T-cell (primary cell): ENCODE results near the gene CNGB1. TPM values are rescaled to one million over a fixed set of nuclear protein-coding genes. Genes with fewer than 3 reads are reported as not detected.

Source experiments
- ATAC-seq, 4 experiments: fragments of 200-7000 bp in 3 of 4; fragments of 150-1000 bp in 1 of 4; cut with Tn5 transposase; replicated peaks in 1 of 4; 1 replicate in 3 of 4; 2 replicates in 1 of 4; pipeline ENCODE4 v1.10.0; 2021; ENCODE audit warnings: moderate library complexity in 3 of 4, mild to moderate bottlenecking in 2 of 4, moderate number of reproducible peaks in 1 of 4
- CTCF ChIA-PET, 2 donors: fragments of 300-600 bp; sonication (Branson Sonifier 250); formaldehyde crosslinking; loops; one replicate each; lab custom pipeline; 2022; ENCODE audit warnings: antibody characterized with exemption in 2 of 2; lab: Charles Lee
- POLR2A ChIA-PET, 2 donors: fragments of 300-600 bp; sonication (Branson Sonifier 250); formaldehyde crosslinking; loops; one replicate each; lab custom pipeline; 2022; ENCODE audit warnings: antibody characterized with exemption in 2 of 2; lab: Charles Lee
- DNase-seq, 35 experiments: peaks; one replicate each; pipeline versions ENCODE4 v3.0.0 to v3.0.0-alpha.2; 2013 to 2023
- H3K27ac ChIP-seq: one replicate; pipeline ENCODE4 v1.5.1; 2013; ENCODE audit warnings: low read length
- H3K27me3 ChIP-seq, 2 experiments: replicated peaks in 1 of 2; 1 replicate in 1 of 2; 2 replicates in 1 of 2; pipeline versions ENCODE4 v1.6.1 to v1.7.0; 2013; ENCODE audit warnings: low read length in 1 of 2, mixed read lengths in 1 of 2; ENCODE audit not compliant: control insufficient read depth in 2 of 2, insufficient read depth in 2 of 2; ENCODE audit errors: extremely low read depth in 1 of 2
- H3K36me3 ChIP-seq, 2 donors: 1 replicate in 1 of 2; 2 replicates in 1 of 2; pipeline versions ENCODE4 v1.6.1 to v1.7.0; 2013; ENCODE audit warnings: low read length in 1 of 2; ENCODE audit not compliant: control insufficient read depth in 2 of 2, insufficient read depth in 1 of 2; ENCODE audit errors: extremely low read depth in 1 of 2
- H3K4me1 ChIP-seq, 2 experiments: 1 replicate in 1 of 2; 2 replicates in 1 of 2; pipeline versions ENCODE4 v1.6.1 to v1.7.0; 2013; ENCODE audit warnings: low read length in 2 of 2, mixed read lengths in 1 of 2; ENCODE audit not compliant: insufficient read depth in 2 of 2, control insufficient read depth in 1 of 2; ENCODE audit errors: extremely low read depth in 1 of 2
- H3K4me3 ChIP-seq, 2 donors: 1 replicate in 1 of 2; 2 replicates in 1 of 2; pipeline versions ENCODE4 v1.5.1 to v1.7.0; 2013; ENCODE audit warnings: mild to moderate bottlenecking in 2 of 2, low read length in 1 of 2, moderate library complexity in 1 of 2; ENCODE audit not compliant: control insufficient read depth in 1 of 2; ENCODE audit errors: extremely low read depth in 1 of 2
- H3K9me3 ChIP-seq: 2 replicates; pipeline ENCODE4 v1.7.0; 2013
- H3K27ac Mint-ChIP-seq, 2 donors: one replicate each; pipeline ENCODE4 v1.8.0; 2020 to 2021; ENCODE audit warnings: mild to moderate bottlenecking in 2 of 2, mixed read lengths in 2 of 2
- H3K27me3 Mint-ChIP-seq, 2 donors: one replicate each; pipeline ENCODE4 v1.8.0; 2021 to 2022; ENCODE audit warnings: mixed read lengths in 2 of 2
- H3K36me3 Mint-ChIP-seq: one replicate; pipeline ENCODE4 v1.8.0; 2021; ENCODE audit warnings: mixed read lengths
- H3K4me1 Mint-ChIP-seq, 3 donors: one replicate each; pipeline ENCODE4 v1.8.0; 2020 to 2022; ENCODE audit warnings: mixed read lengths in 3 of 3, mild to moderate bottlenecking in 1 of 3
- H3K4me3 Mint-ChIP-seq, 3 donors: one replicate each; pipeline ENCODE4 v1.8.0; 2020 to 2022; ENCODE audit warnings: mild to moderate bottlenecking in 3 of 3, mixed read lengths in 3 of 3, moderate library complexity in 3 of 3
- H3K9me3 Mint-ChIP-seq, 3 donors: one replicate each; pipeline ENCODE4 v1.8.0; 2020 to 2022; ENCODE audit warnings: mixed read lengths in 3 of 3
- WGBS: methylation state at CpG from one replicate; pipeline ENCODE4 v1.1.5; 2013; ENCODE audit warnings: missing lambda C conversion rate; ENCODE audit not compliant: insufficient coverage; 5-methylcytosine and 5-hydroxymethylcytosine counted together
- total RNA-seq, 35 experiments: library from RNA in 6 of 35; stranded (reverse) in 6 of 35; fragments of 120-200 nt in 1 of 35; gene quantifications; one replicate each; pipeline versions ENCODE4 v1.2.1 to v1.2.4 and lab custom pipeline; 2013 to 2026

Gene CNGB1
- total RNA-seq, 5 donors from 2014 or later (not counting 1 experiment from before 2014, with no cell fraction given): not detected

DNA sequence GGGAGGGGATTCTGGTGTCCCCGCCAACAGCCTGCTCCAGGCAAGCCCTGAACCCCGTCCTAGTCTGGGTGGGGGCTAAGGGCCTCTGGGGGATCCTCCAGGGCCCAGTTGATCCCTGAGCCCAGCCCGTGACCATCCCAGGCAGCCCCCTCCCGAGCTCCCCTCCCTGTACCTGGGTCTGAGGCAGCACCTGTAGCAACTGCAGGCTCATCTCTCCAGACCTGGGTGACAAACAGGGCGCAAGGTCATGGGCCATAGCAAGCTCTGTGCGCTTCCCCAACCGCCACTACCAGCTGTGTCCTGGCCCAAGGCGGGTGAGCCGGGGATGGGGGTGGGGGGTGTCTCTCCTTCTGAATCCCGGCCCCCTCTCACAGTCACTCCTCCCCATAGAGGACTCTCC lies 10.6 kb downstream of the CNGB1 start:
- H3K36me3 Mint-ChIP-seq: no peaks in the 10 kb centered on the region
- no peaks in the 10 kb centered on the region for H3K9me3 Mint-ChIP-seq
- H3K27ac Mint-ChIP-seq: no peak overlapping the region
- no peak overlapping the region for H3K4me3 Mint-ChIP-seq
- ATAC-seq (no peak), DNase-seq (no peak)
- no peaks in the 10 kb centered on the region for H3K36me3 ChIP-seq
- peaks cover 0 to 4% of the 10 kb centered on the region in 2 donors for H3K27me3 Mint-ChIP-seq
- H3K9me3 ChIP-seq: no peaks in the 10 kb centered on the region
- H3K4me3 ChIP-seq: no peak overlapping the region
- POLR2A ChIA-PET: no interaction called here
- H3K27me3 ChIP-seq: peaks cover 0 to 23% of the 10 kb centered on the region in 2 experiments
- CTCF ChIA-PET: no interaction called here
- no peak overlapping the region for H3K27ac ChIP-seq
- H3K4me1 ChIP-seq: no peaks in the 10 kb centered on the region
- no peaks in the 10 kb centered on the region for H3K4me1 Mint-ChIP-seq
- WGBS: 53% methylated on average over 3 of the region's 10 CpGs

GRCh38 chr16:57959804-57960203 lies 11.1 kb downstream of the CNGB1 start:
- ChIA-PET CTCF (interaction anchor here in 1 of 2 donors (0.7 kb wide), 1 partner anchor 16 kb away, joined by 3 read pairs; no protein-coding TSS in a partner anchor), POLR2A (no interaction called here)
- DNase-seq: no peak
- Histone ChIP-seq H3K36me3 (no peaks in the 10 kb centered on the region), H3K4me1 (no peaks in the 10 kb centered on the region), H3K4me3 (no peak overlapping the region), H3K27ac (no peak overlapping the region), H3K9me3 (no peaks in the 10 kb centered on the region), H3K27me3 (peaks cover 0 to 23% of the 10 kb centered on the region in 2 experiments)
- Mint-ChIP-seq H3K4me3 (no peak overlapping the region), H3K36me3 (no peaks in the 10 kb centered on the region), H3K27ac (no peak overlapping the region), H3K9me3 (no peaks in the 10 kb centered on the region), H3K4me1 (no peaks in the 10 kb centered on the region), H3K27me3 (peaks cover 0 to 4% of the 10 kb centered on the region in 2 donors)
- 81% methylated on average over 7 of the region's 11 CpGs for WGBS
- ATAC-seq: no peak

DNA sequence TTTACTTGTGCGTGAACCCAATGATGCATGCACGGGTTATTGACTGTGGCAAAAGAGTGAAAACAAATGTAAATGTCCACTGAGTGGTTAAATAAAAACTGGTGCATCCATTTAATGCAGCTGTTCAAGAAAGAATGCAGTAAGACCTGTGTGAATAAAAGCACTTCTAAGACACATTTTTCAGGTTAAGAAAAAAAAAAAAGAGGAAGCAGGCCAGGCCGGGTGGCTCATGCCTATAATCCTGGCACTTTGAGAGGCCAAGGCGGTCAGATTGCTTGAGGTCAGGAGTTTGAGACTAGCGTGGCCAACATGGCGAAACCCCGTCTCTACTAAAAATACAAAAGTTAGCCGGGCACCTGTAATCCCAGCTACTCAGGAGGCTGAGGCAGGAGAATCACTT lies 11.8 kb downstream of the CNGB1 start:
- H3K4me1 ChIP-seq: no peaks in the 10 kb centered on the region
- H3K9me3 ChIP-seq: no peaks in the 10 kb centered on the region
- H3K4me3 ChIP-seq: no peak overlapping the region
- peaks cover 0 to 23% of the 10 kb centered on the region in 2 experiments for H3K27me3 ChIP-seq
- no peaks in the 10 kb centered on the region for H3K36me3 ChIP-seq
- ChIA-PET CTCF (interaction anchor here (0.6 to 0.7 kb wide), 2 partner anchors 17 to 28 kb away, joined by 3 read pairs; no protein-coding TSS in a partner anchor), POLR2A (no interaction called here)
- Mint-ChIP-seq H3K27ac (no peak overlapping the region), H3K36me3 (no peaks in the 10 kb centered on the region), H3K9me3 (no peaks in the 10 kb centered on the region), H3K27me3 (peaks cover 0 to 4% of the 10 kb centered on the region in 2 donors), H3K4me1 (no peaks in the 10 kb centered on the region), H3K4me3 (no peak overlapping the region)
- DNase-seq: no peak
- no peak overlapping the region for H3K27ac ChIP-seq
- ATAC-seq: no peak
- 73% methylated on average over 3 of the region's 8 CpGs for WGBS

- H3K36me3 Mint-ChIP-seq: no peaks in the 10 kb centered on the region
- Histone ChIP-seq H3K36me3 (no peaks in the 10 kb centered on the region), H3K27me3 (peaks cover 0 to 23% of the 10 kb centered on the region in 2 experiments), H3K4me3 (no peak overlapping the region), H3K4me1 (no peaks in the 10 kb centered on the region), H3K27ac (no peak overlapping the region), H3K9me3 (no peaks in the 10 kb centered on the region)
- POLR2A ChIA-PET: no interaction called here
- no peak overlapping the region for H3K4me3 Mint-ChIP-seq
- ATAC-seq (no peak), DNase-seq (no peak)
- no peak overlapping the region for H3K27ac Mint-ChIP-seq
- 63% methylated on average over 2 of the region's 6 CpGs for WGBS
- H3K27me3 Mint-ChIP-seq: peaks cover 0 to 4% of the 10 kb centered on the region in 2 donors
- H3K9me3 Mint-ChIP-seq: no peaks in the 10 kb centered on the region
- CTCF ChIA-PET: interaction anchor here (0.6 kb wide), 3 partner anchors 27 to 498 kb away, joined by 3 read pairs; no protein-coding TSS in a partner anchor
- H3K4me1 Mint-ChIP-seq: no peaks in the 10 kb centered on the region
Measured at GRCh38 chr16:57958544-57958943, 12.4 kb downstream of the CNGB1 start.

DNA sequence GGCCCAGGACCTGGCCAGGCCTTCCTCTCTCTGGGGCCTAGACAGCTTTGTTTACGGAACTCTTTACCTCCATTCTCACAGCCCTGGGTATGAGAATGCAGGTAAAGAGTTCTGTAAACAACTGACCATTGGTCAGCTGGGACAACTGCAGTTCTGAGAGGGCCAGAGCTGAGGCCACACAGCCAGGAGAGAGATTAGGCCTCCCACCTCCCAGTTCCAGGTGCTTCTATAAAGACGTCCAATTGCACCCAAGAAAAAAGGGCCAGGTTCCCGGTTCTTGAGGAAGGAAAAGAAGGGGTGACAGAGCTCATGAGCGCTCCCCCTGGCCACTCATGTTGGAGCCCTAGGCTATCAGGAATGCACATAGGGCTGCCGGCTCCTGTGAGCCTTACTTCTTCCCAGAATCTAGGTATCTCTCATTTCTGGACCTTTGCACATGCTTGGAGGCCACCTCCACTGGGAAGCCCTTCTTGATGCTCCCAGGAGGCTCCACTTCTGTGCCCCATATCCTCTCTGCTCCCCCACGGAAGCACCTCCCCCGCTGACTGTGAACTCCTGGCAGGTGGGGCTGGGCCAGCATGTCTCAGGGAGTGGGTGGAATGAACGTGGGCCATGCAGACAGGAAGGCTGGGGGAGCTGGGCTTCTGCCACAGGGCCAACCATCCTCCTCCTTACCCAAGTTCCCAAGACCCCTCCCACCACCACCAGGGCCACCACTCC lies 13.1 kb downstream of the CNGB1 start:
- CTCF ChIA-PET: no interaction called here

GRCh38 chr16:57956924-57957672 lies 13.8 kb downstream of the CNGB1 start:
- WGBS: 62% methylated on average over 2 of the region's 8 CpGs
- no peaks in the 10 kb centered on the region for H3K36me3 ChIP-seq
- no peak overlapping the region for H3K27ac ChIP-seq
- Mint-ChIP-seq H3K27me3 (peaks cover 0 to 4% of the 10 kb centered on the region in 2 donors), H3K4me3 (no peak overlapping the region), H3K36me3 (no peaks in the 10 kb centered on the region), H3K27ac (no peak overlapping the region), H3K9me3 (no peaks in the 10 kb centered on the region), H3K4me1 (no peaks in the 10 kb centered on the region)
- CTCF ChIA-PET: interaction anchor here in 1 of 2 donors (0.5 kb wide), 1 partner anchor 1026 kb away, joined by 3 read pairs; no protein-coding TSS in a partner anchor
- no peak overlapping the region for H3K4me3 ChIP-seq
- DNase-seq (no peak), ATAC-seq (no peak)
- H3K9me3 ChIP-seq: no peaks in the 10 kb centered on the region
- POLR2A ChIA-PET: no interaction called here
- no peaks in the 10 kb centered on the region for H3K4me1 ChIP-seq
- H3K27me3 ChIP-seq: peaks cover 0 to 23% of the 10 kb centered on the region in 2 experiments

More for the DNA sequence above, 13.1 kb downstream of the CNGB1 start:
- no peak overlapping the region for H3K4me3 Mint-ChIP-seq
- H3K27me3 Mint-ChIP-seq: peaks cover 0 to 4% of the 10 kb centered on the region in 2 donors
- H3K9me3 Mint-ChIP-seq: no peaks in the 10 kb centered on the region
- Histone ChIP-seq H3K36me3 (no peaks in the 10 kb centered on the region), H3K27me3 (peaks cover 0 to 23% of the 10 kb centered on the region in 2 experiments), H3K9me3 (no peaks in the 10 kb centered on the region), H3K27ac (no peak overlapping the region), H3K4me3 (no peak overlapping the region), H3K4me1 (no peaks in the 10 kb centered on the region)
- DNase-seq: no peak
- no peaks in the 10 kb centered on the region for H3K4me1 Mint-ChIP-seq
- no peak for ATAC-seq
- H3K27ac Mint-ChIP-seq: no peak overlapping the region
- no peaks in the 10 kb centered on the region for H3K36me3 Mint-ChIP-seq
- POLR2A ChIA-PET: no interaction called here
- 77% methylated on average over 2 of the region's 8 CpGs for WGBS
